Adrenal gland (tissue), 5 donors: ENCODE data around the gene PTGR2.

Experiments used
- POLR2A ChIP-seq, 2 donors: fragments of 450-650 bp; IDR thresholded peaks; one replicate each; pipeline ENCODE4 v1.6.1; 2017; ENCODE audit warnings: antibody characterized with exemption in 2 of 2, mild to moderate bottlenecking in 2 of 2, moderate library complexity in 1 of 2
- TF ChIP-seq, protein P1 (sequence below), 6 experiments: fragments of 450-650 bp in 4 of 6; fragments of 200-600 bp in 2 of 6; sonication (generic) in 1 of 6; IDR thresholded peaks; 1 replicate in 5 of 6; 2 replicates in 1 of 6; pipeline versions ENCODE4 v1.5.1 to v1.8.0; 2016 to 2021; ENCODE audit warnings: antibody characterized with exemption in 6 of 6, mild to moderate bottlenecking in 2 of 6, moderate library complexity in 1 of 6
- donor health status: DM: no; HTN: no; CAD: no.

GRCh38 chr14:73843296-73843695, 8.3 kb upstream of the PTGR2 start:
- TF ChIP-seq, protein P1, sequence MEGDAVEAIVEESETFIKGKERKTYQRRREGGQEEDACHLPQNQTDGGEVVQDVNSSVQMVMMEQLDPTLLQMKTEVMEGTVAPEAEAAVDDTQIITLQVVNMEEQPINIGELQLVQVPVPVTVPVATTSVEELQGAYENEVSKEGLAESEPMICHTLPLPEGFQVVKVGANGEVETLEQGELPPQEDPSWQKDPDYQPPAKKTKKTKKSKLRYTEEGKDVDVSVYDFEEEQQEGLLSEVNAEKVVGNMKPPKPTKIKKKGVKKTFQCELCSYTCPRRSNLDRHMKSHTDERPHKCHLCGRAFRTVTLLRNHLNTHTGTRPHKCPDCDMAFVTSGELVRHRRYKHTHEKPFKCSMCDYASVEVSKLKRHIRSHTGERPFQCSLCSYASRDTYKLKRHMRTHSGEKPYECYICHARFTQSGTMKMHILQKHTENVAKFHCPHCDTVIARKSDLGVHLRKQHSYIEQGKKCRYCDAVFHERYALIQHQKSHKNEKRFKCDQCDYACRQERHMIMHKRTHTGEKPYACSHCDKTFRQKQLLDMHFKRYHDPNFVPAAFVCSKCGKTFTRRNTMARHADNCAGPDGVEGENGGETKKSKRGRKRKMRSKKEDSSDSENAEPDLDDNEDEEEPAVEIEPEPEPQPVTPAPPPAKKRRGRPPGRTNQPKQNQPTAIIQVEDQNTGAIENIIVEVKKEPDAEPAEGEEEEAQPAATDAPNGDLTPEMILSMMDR (IDR thresholded peaks at IDR 0.05) = no peak
- no peak for TF ChIP-seq POLR2A (IDR thresholded peaks at IDR 0.05)
